GM18502 (cell line): Measurements from ENCODE around the gene THSD4.
"Not testable (repeated sequence)": the region's sequence is repeated elsewhere in the genome, so short reads cannot be mapped to it uniquely, and the experiment has no call there.

Experiments used
- ATAC-seq: cut with Tn5 transposase; IDR thresholded peaks from one replicate; pipeline ENCODE4 v1.9.1; 2021; ENCODE audit warnings: mild to moderate bottlenecking; ENCODE audit not compliant: unreplicated experiment, poor library complexity

Gene THSD4

GRCh38 chr15:71391421-71392088, 276.3 kb downstream of the THSD4 start:
- ATAC-seq = no peak

- no peak for ATAC-seq
Measured at GRCh38 chr15:71392861-71393283, 277.6 kb downstream of the THSD4 start.

GRCh38 chr15:71393383-71393782, 278.1 kb downstream of the THSD4 start:
- ATAC-seq = no peak

- no peak for ATAC-seq
Measured at GRCh38 chr15:71396536-71397125, 281.4 kb downstream of the THSD4 start.

GRCh38 chr15:71397377-71397776, 282.1 kb downstream of the THSD4 start:
- ATAC-seq = no peak

- ATAC-seq = no peak
Measured at GRCh38 chr15:71400294-71400693, 285.0 kb downstream of the THSD4 start.

GRCh38 chr15:71401728-71402127, 286.5 kb downstream of the THSD4 start:
- not testable (repeated sequence) for ATAC-seq

- no peak for ATAC-seq
Measured at GRCh38 chr15:71409541-71409940, 294.3 kb downstream of the THSD4 start.

- ATAC-seq = no peak
Measured at GRCh38 chr15:71410347-71410746, 295.1 kb downstream of the THSD4 start.

- no peak for ATAC-seq
Measured at GRCh38 chr15:71411538-71412482, 296.5 kb downstream of the THSD4 start.

GRCh38 chr15:71413419-71413818, 298.1 kb downstream of the THSD4 start:
- ATAC-seq = no peak

- no peak for ATAC-seq
Measured at GRCh38 chr15:71414853-71415252, 299.6 kb downstream of the THSD4 start.

GRCh38 chr15:71422530-71423259, 307.4 kb downstream of the THSD4 start:
- ATAC-seq = no peak

GRCh38 chr15:71424765-71425164, 309.5 kb downstream of the THSD4 start:
- ATAC-seq = no peak

GRCh38 chr15:71425388-71425787, 310.1 kb downstream of the THSD4 start:
- no peak for ATAC-seq

GRCh38 chr15:71426792-71427191, 311.5 kb downstream of the THSD4 start:
- no peak for ATAC-seq

- no peak for ATAC-seq
Measured at GRCh38 chr15:71430782-71431181, 315.5 kb downstream of the THSD4 start.

- no peak for ATAC-seq
Measured at GRCh38 chr15:71431343-71432336, 316.4 kb downstream of the THSD4 start.

- ATAC-seq = no peak
Measured at GRCh38 chr15:71433402-71433801, 318.1 kb downstream of the THSD4 start.
